HG03378 (cell line): Measurements from ENCODE around the gene RAG2.
"Not testable (repeated sequence)": the region's sequence is repeated elsewhere in the genome, so short reads cannot be mapped to it uniquely, and the experiment has no call there.

Source experiments
- ATAC-seq: cut with Tn5 transposase; IDR thresholded peaks from one replicate; pipeline ENCODE4 v1.9.1; 2021; ENCODE audit warnings: mild to moderate bottlenecking, moderate library complexity; ENCODE audit not compliant: unreplicated experiment

Gene RAG2

DNA sequence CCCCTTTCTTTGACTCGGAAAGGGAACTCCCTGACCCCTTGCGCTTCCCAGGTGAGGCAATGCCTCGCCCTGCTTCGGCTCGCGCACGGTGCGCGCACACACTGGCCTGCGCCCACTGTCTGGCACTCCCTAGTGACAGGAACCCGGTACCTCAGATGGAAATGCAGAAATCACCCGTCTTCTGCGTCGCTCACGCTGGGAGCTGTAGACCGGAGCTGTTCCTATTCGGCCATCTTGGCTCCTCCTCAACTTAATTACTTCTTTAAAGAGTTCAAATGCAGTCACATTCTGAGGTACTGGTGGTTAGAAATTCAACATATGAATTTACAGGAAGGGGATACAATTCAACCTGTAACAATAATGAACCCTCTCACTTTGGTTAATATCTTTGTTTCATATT is 40.6 kb downstream of the RAG2 start:
- not testable (repeated sequence) for ATAC-seq

DNA sequence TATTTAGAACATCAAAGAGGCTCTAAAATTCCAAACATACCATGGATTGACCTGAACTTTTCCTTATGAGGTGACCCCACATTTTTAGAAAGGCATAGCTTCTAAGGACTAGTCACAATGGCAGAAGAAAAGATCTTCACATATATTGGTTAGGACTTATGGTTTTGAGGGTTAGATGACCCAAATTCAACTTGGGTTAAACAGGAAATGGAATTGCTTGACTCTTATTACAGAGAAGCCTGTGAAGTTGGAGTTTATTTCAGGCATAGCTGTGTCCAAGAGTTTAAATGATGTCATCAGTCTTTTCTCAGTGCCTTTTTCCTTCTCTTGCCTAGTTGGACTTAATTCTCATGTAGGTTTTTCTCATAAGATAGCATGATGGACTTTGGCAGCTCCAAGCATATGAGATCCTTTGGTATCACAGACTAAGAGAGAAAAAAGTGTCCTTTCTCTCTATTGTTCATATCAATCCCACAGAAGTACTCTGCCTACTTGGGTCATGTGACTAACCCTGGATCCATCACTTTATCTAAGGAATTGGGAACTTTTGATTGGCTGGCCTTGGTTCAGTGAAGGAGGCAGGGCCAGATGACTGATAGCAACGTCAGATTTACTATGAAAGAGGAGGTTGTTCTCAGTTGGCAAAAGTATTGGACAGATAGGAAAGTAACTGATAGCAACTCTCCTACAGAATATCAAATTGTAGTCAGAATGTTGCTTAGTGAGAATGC is 47.5 kb downstream of the RAG2 start:
- ATAC-seq = no peak
